Astrocyte (in vitro differentiated cells and primary cell): ENCODE data around the gene LRRC30. TPM values are rescaled to one million over a fixed set of nuclear protein-coding genes. Genes with fewer than 3 reads are reported as not detected.

Experiments used
- DNase-seq: peaks from one replicate; pipeline ENCODE4 v3.0.0-alpha.2; 2010; ENCODE audit warnings: low read depth
- FAIRE-seq: peaks from 2 replicates; lab custom pipeline; 2011; peaks lifted over from hg19 to GRCh38; lab: Jason Lieb, UNC
- H2AFZ ChIP-seq: 2 replicates; pipeline ENCODE4 v1.6.0; 2012; ENCODE audit warnings: low read depth, low read length, inconsistent platforms
- H3K27ac ChIP-seq: 2 replicates; pipeline ENCODE4 v1.5.1; 2011; ENCODE audit warnings: low read depth, low read length, inconsistent platforms
- H3K27me3 ChIP-seq: 2 replicates; pipeline ENCODE4 v1.6.0; 2011; ENCODE audit warnings: low read length, inconsistent platforms; ENCODE audit not compliant: insufficient read depth
- H3K36me3 ChIP-seq: 2 replicates; pipeline ENCODE4 v1.5.1; 2011; ENCODE audit warnings: low read length, inconsistent platforms; ENCODE audit not compliant: insufficient read depth
- H3K4me1 ChIP-seq: 2 replicates; pipeline ENCODE4 v1.5.1; 2011; ENCODE audit warnings: low read length, inconsistent platforms; ENCODE audit not compliant: insufficient read depth
- H3K4me2 ChIP-seq: 2 replicates; pipeline ENCODE4 v1.6.0; 2012; ENCODE audit warnings: low read length, inconsistent platforms
- H3K4me3 ChIP-seq: 2 replicates; pipeline ENCODE4 v1.5.1; 2011; ENCODE audit warnings: low read depth, mild to moderate bottlenecking, low read length, inconsistent platforms; ENCODE audit not compliant: insufficient read depth
- H3K79me2 ChIP-seq: 2 replicates; pipeline ENCODE4 v1.6.0; 2012; ENCODE audit warnings: mild to moderate bottlenecking, low read length, inconsistent platforms; ENCODE audit not compliant: insufficient read depth
- H3K9ac ChIP-seq: 2 replicates; pipeline ENCODE4 v1.6.0; 2012; ENCODE audit warnings: mild to moderate bottlenecking, low read length, inconsistent platforms
- H3K9me3 ChIP-seq: 2 replicates; pipeline ENCODE4 v1.5.1; 2012; ENCODE audit warnings: low read depth, mild to moderate bottlenecking, low read length, inconsistent platforms; ENCODE audit not compliant: insufficient read depth
- H4K20me1 ChIP-seq: 2 replicates; pipeline ENCODE4 v1.6.0; 2012; ENCODE audit warnings: low read length, inconsistent platforms; ENCODE audit not compliant: insufficient read depth
- H3K27ac Mint-ChIP-seq: one replicate; pipeline ENCODE4 v1.8.0; 2021; ENCODE audit warnings: mild to moderate bottlenecking, mixed read lengths; ENCODE audit not compliant: unreplicated experiment
- H3K27me3 Mint-ChIP-seq: one replicate; pipeline ENCODE4 v1.8.0; 2021; ENCODE audit warnings: low read depth, mixed read lengths; ENCODE audit not compliant: unreplicated experiment
- H3K36me3 Mint-ChIP-seq: one replicate; pipeline ENCODE4 v1.8.0; 2021; ENCODE audit warnings: low read depth, mixed read lengths; ENCODE audit not compliant: unreplicated experiment
- H3K4me1 Mint-ChIP-seq: one replicate; pipeline ENCODE4 v1.8.0; 2021; ENCODE audit warnings: low read depth, mixed read lengths; ENCODE audit not compliant: unreplicated experiment
- H3K4me3 Mint-ChIP-seq: one replicate; pipeline ENCODE4 v1.8.0; 2021; ENCODE audit warnings: mild to moderate bottlenecking, moderate library complexity, mixed read lengths; ENCODE audit not compliant: unreplicated experiment
- H3K9me3 Mint-ChIP-seq: one replicate; pipeline ENCODE4 v1.8.0; 2021; ENCODE audit warnings: mild to moderate bottlenecking, mixed read lengths; ENCODE audit not compliant: unreplicated experiment
- CTCF ChIP-seq: IDR thresholded peaks from 2 replicates; pipeline ENCODE4 v1.5.1; 2011; ENCODE audit warnings: low read depth, mild to moderate bottlenecking, inconsistent platforms, low read length, moderate library complexity; ENCODE audit not compliant: insufficient read depth
- EZH2 ChIP-seq: IDR thresholded peaks from 2 replicates; pipeline ENCODE4 v1.6.1; 2012; ENCODE audit warnings: mild to moderate bottlenecking, low read length, inconsistent platforms; ENCODE audit not compliant: insufficient read depth
- total RNA-seq: library from RNA; stranded (reverse); gene quantifications from 2 replicates; pipeline ENCODE4 v1.2.1, GENCODE V29; 2021

Gene LRRC30
- total RNA-seq, 1 donor from 2014 or later, result not detected

GRCh38 chr18:7255643-7256042, 24.8 kb downstream of the LRRC30 start:
- no peaks in the 10 kb centered on the region for H4K20me1 ChIP-seq
- peaks cover 4% of the 10 kb centered on the region for H3K9me3 Mint-ChIP-seq
- TF ChIP-seq EZH2 (no peak), CTCF (no peak)
- H3K4me3 ChIP-seq, result no peak overlapping the region
- no peak for DNase-seq
- no peak overlapping the region for H3K4me2 ChIP-seq
- no peaks in the 10 kb centered on the region for H3K9me3 ChIP-seq
- H2AFZ ChIP-seq, result no peak overlapping the region
- no peaks in the 10 kb centered on the region for H3K36me3 Mint-ChIP-seq
- no peak overlapping the region for H3K9ac ChIP-seq
- no peaks in the 10 kb centered on the region for H3K36me3 ChIP-seq
- no peaks in the 10 kb centered on the region for H3K4me1 ChIP-seq
- no peaks in the 10 kb centered on the region for H3K4me1 Mint-ChIP-seq
- peaks cover 10% of the 10 kb centered on the region for H3K27me3 Mint-ChIP-seq
- no peaks in the 10 kb centered on the region for H3K79me2 ChIP-seq
- peaks cover 18% of the 10 kb centered on the region for H3K27me3 ChIP-seq
- H3K4me3 Mint-ChIP-seq, result no peak overlapping the region
- no peak overlapping the region for H3K27ac Mint-ChIP-seq
- H3K27ac ChIP-seq, result no peak overlapping the region
- FAIRE-seq, result no peak

DNA sequence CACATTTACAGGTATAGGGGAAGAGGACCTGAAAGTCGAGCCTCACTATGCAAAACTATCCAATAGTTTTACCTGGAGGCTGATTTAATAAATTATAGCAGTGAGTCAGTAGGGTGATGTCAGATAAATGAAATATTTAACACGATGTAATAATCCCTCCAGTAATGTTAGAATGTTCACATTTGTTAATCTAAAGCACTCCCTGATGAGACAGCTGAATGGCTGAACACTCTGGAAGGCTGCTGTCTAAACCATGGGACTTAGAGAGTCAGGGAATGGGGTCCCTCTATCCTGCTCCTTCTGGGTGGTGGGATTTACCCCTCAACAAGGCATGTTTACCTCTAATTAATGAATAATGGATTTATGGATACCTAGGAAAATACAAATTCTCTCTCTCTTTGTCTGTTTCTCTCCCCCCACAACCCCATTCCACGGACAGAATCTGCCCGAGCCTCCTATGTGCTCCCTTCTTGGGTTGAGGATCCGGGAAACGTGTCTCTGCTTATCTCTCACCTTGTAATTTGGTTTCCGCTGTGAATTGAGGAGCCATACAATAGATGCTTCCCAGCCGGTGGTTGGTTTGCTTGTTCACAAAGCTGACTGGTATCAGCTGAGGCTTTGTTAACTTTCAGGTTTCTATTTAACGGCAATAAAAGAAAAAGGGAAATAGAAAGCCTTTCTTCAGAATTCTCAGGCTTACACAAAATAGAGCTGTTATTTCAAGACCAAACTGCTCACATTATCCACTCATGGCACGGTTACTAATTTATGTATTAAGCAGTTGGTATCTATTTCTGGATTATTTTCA, 25.9 kb downstream of the LRRC30 start:
- no peaks in the 10 kb centered on the region for H4K20me1 ChIP-seq
- no peaks in the 10 kb centered on the region for H3K79me2 ChIP-seq
- H3K4me1 ChIP-seq, result no peaks in the 10 kb centered on the region
- H3K27me3 ChIP-seq, result peaks cover 18% of the 10 kb centered on the region
- H3K36me3 ChIP-seq, result no peaks in the 10 kb centered on the region
- no peak for TF ChIP-seq CTCF
- TF ChIP-seq EZH2, result no peak
- no peak overlapping the region for H3K4me2 ChIP-seq
- no peak overlapping the region for H2AFZ ChIP-seq
- no peak for DNase-seq
- H3K27ac Mint-ChIP-seq, result no peak overlapping the region
- H3K36me3 Mint-ChIP-seq, result no peaks in the 10 kb centered on the region
- peaks cover 4% of the 10 kb centered on the region for H3K9me3 Mint-ChIP-seq
- H3K4me1 Mint-ChIP-seq, result no peaks in the 10 kb centered on the region
- H3K9ac ChIP-seq, result no peak overlapping the region
- H3K27me3 Mint-ChIP-seq, result peaks cover 10% of the 10 kb centered on the region
- H3K4me3 ChIP-seq, result no peak overlapping the region
- H3K27ac ChIP-seq, result no peak overlapping the region
- FAIRE-seq, result no peak
- H3K4me3 Mint-ChIP-seq, result no peak overlapping the region
- H3K9me3 ChIP-seq, result no peaks in the 10 kb centered on the region

DNA sequence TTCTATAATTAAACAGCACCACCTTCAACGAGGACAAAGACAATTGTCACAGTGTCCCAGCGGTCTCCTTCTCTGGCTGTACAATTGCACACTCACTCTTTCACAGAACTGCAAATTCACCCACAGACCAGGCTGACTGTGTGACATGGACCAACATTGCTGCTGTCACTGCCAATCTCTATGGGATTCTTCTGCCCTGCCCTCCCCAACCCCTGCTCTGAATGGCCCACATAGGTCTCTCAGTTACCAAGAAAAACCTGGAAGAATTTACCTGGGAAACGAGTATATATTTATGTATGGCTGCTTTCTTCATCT, 26.5 kb downstream of the LRRC30 start:
- Mint-ChIP-seq H3K4me3 (no peak overlapping the region), H3K27ac (no peak overlapping the region), H3K9me3 (peaks cover 4% of the 10 kb centered on the region), H3K4me1 (no peaks in the 10 kb centered on the region), H3K27me3 (peaks cover 10% of the 10 kb centered on the region), H3K36me3 (no peaks in the 10 kb centered on the region)
- no peak for TF ChIP-seq EZH2
- no peak for TF ChIP-seq CTCF
- Histone ChIP-seq H3K4me1 (no peaks in the 10 kb centered on the region), H3K27ac (no peak overlapping the region), H2AFZ (no peak overlapping the region), H3K36me3 (no peaks in the 10 kb centered on the region), H3K27me3 (peaks cover 18% of the 10 kb centered on the region), H3K9me3 (no peaks in the 10 kb centered on the region), H4K20me1 (no peaks in the 10 kb centered on the region), H3K9ac (no peak overlapping the region), H3K79me2 (no peaks in the 10 kb centered on the region), H3K4me3 (no peak overlapping the region), H3K4me2 (no peak overlapping the region)
- FAIRE-seq, result no peak
- no peak for DNase-seq
